Smooth muscle cell (in vitro differentiated cells): ENCODE data around the gene CD55. TPM values are rescaled to one million over a fixed set of nuclear protein-coding genes. Genes with fewer than 3 reads are reported as not detected.

Source experiments
- DNase-seq: peaks from one replicate; lab custom pipeline; 2025; ENCODE audit not compliant: unreplicated experiment; lab: John Stamatoyannopoulos, UW
- H2AFZ ChIP-seq: fragments of 200-600 bp; sonication (generic); 2 replicates; pipeline ENCODE4 v1.6.0; 2016; ENCODE audit warnings: antibody characterized with exemption, low read depth, mild to moderate bottlenecking
- H3F3A ChIP-seq: fragments of 200-600 bp; sonication (generic); 2 replicates; pipeline ENCODE4 v1.6.0; 2017; ENCODE audit warnings: antibody characterized with exemption, low read depth
- H3K27ac ChIP-seq: fragments of 200-600 bp; sonication (generic); 2 replicates; pipeline ENCODE4 v1.5.1; 2016; ENCODE audit warnings: low read depth, mild to moderate bottlenecking
- H3K27me3 ChIP-seq: fragments of 200-600 bp; sonication (generic); 2 replicates; pipeline ENCODE4 v1.6.1; 2016; ENCODE audit warnings: low read depth, mild to moderate bottlenecking
- H3K36me3 ChIP-seq: fragments of 200-600 bp; sonication (generic); 2 replicates; pipeline ENCODE4 v1.5.1; 2016; ENCODE audit warnings: low read depth
- H3K4me1 ChIP-seq: fragments of 200-600 bp; sonication (generic); 2 replicates; pipeline ENCODE4 v1.5.1; 2016; ENCODE audit warnings: low read depth
- H3K4me2 ChIP-seq: fragments of 200-600 bp; sonication (generic); 2 replicates; pipeline ENCODE4 v1.6.0; 2016; ENCODE audit warnings: mild to moderate bottlenecking
- H3K4me3 ChIP-seq: fragments of 200-600 bp; sonication (generic); 2 replicates; pipeline ENCODE4 v1.5.1; 2016; ENCODE audit warnings: mild to moderate bottlenecking
- H3K79me2 ChIP-seq: fragments of 200-600 bp; sonication (generic); 2 replicates; pipeline ENCODE4 v1.6.0; 2016; ENCODE audit warnings: low read depth, mild to moderate bottlenecking
- H3K9ac ChIP-seq: fragments of 200-600 bp; sonication (generic); 2 replicates; pipeline ENCODE4 v1.6.0; 2016; ENCODE audit warnings: low read depth
- H3K9me3 ChIP-seq: fragments of 200-600 bp; sonication (generic); replicated peaks from 2 replicates; pipeline ENCODE4 v1.5.1; 2016; ENCODE audit warnings: low read depth
- H4K20me1 ChIP-seq: fragments of 200-600 bp; sonication (generic); 2 replicates; pipeline ENCODE4 v1.6.0; 2016; ENCODE audit warnings: low read depth
- CTCF ChIP-seq: fragments of 200-600 bp; sonication (generic); IDR thresholded peaks from 2 replicates; pipeline ENCODE4 v1.5.1; 2017; ENCODE audit warnings: borderline replicate concordance, mild to moderate bottlenecking, antibody characterized with exemption; ENCODE audit not compliant: insufficient read depth, poor library complexity, severe bottlenecking
- WGBS: methylation state at CpG from one replicate; pipeline ENCODE4 v1.1.7; 2016; ENCODE audit warnings: low lambda C conversion rate; 5-methylcytosine and 5-hydroxymethylcytosine counted together
- polyA plus RNA-seq: library from polyadenylated mRNA; unstranded; fragments of >200 nt; fragmentation: Nextera tagmentation; extraction: Ambion mirVana; gene quantifications from 2 replicates; pipeline ENCODE4 v1.2.1, GENCODE V29; 2016
- total RNA-seq: library from RNA; depleted of rRNA; stranded (reverse); fragments of >200 nt; gene quantifications from 2 replicates; pipeline ENCODE4 v1.2.3, GENCODE V29; 2014

CD55 gene
- total and polyA plus RNA-seq, 2 experiments from 2014 or later, result 23.9 to 46.5 TPM

- WGBS, result 85% methylated on average over 7 of the region's 7 CpGs
These were observed 24.4 kb downstream of the CD55 start for GRCh38 chr1:207345644-207346477.

GRCh38 chr1:207346513-207346912 is 25.0 kb downstream of the CD55 start:
- DNase-seq, result no peak
- no peaks in the 10 kb centered on the region for H3K79me2 ChIP-seq
- H3F3A ChIP-seq, result no peaks in the 10 kb centered on the region
- 77% methylated on average over 3 of the region's 3 CpGs for WGBS
- no peaks in the 10 kb centered on the region for H3K9me3 ChIP-seq
- H3K4me2 ChIP-seq, result no peak overlapping the region
- no peaks in the 10 kb centered on the region for H4K20me1 ChIP-seq
- H3K27ac ChIP-seq, result no peak overlapping the region
- H3K36me3 ChIP-seq, result no peaks in the 10 kb centered on the region
- TF ChIP-seq CTCF, result no peak
- no peak overlapping the region for H3K4me3 ChIP-seq
- H2AFZ ChIP-seq, result no peak overlapping the region
- no peak overlapping the region for H3K9ac ChIP-seq
- no peaks in the 10 kb centered on the region for H3K27me3 ChIP-seq
- H3K4me1 ChIP-seq, result no peaks in the 10 kb centered on the region

More at GRCh38 chr1:207345644-207346477, 24.4 kb downstream of the CD55 start:
- Histone ChIP-seq H3K79me2 (no peaks in the 10 kb centered on the region), H3K4me2 (no peak overlapping the region), H3F3A (no peaks in the 10 kb centered on the region), H3K36me3 (no peaks in the 10 kb centered on the region), H4K20me1 (no peaks in the 10 kb centered on the region), H2AFZ (no peak overlapping the region), H3K9ac (no peak overlapping the region), H3K4me1 (no peaks in the 10 kb centered on the region), H3K27me3 (no peaks in the 10 kb centered on the region), H3K27ac (no peak overlapping the region), H3K9me3 (no peaks in the 10 kb centered on the region), H3K4me3 (no peak overlapping the region)
- TF ChIP-seq CTCF, result no peak
- no peak for DNase-seq

- Histone ChIP-seq H4K20me1 (no peaks in the 10 kb centered on the region), H3K9me3 (no peaks in the 10 kb centered on the region), H3K79me2 (no peaks in the 10 kb centered on the region), H3K9ac (no peak overlapping the region), H3K27ac (no peak overlapping the region), H2AFZ (no peak overlapping the region), H3K4me1 (peaks cover 8% of the 10 kb centered on the region), H3K4me2 (no peak overlapping the region), H3F3A (no peaks in the 10 kb centered on the region), H3K36me3 (no peaks in the 10 kb centered on the region), H3K27me3 (no peaks in the 10 kb centered on the region), H3K4me3 (no peak overlapping the region)
- 100% methylated on average over 2 of the region's 2 CpGs for WGBS
- TF ChIP-seq CTCF, result no peak
- no peak for DNase-seq
These were observed 28.5 kb downstream of the CD55 start for GRCh38 chr1:207349979-207350378.

- Histone ChIP-seq H3K4me3 (no peak overlapping the region), H3K4me1 (peaks cover 8% of the 10 kb centered on the region), H3K27ac (no peak overlapping the region), H3K36me3 (no peaks in the 10 kb centered on the region), H3K9me3 (no peaks in the 10 kb centered on the region), H2AFZ (no peak overlapping the region), H3K79me2 (no peaks in the 10 kb centered on the region), H3K27me3 (no peaks in the 10 kb centered on the region), H3K9ac (no peak overlapping the region), H3K4me2 (peak overlapping the region; percentile 43), H4K20me1 (no peaks in the 10 kb centered on the region), H3F3A (no peaks in the 10 kb centered on the region)
- no peak for DNase-seq
- no peak for TF ChIP-seq CTCF
These were observed 31.1 kb downstream of the CD55 start for GRCh38 chr1:207352554-207352953.
